Activated gamma-delta T cell treated with anti-CD3 and anti-CD28 coated beads, Interleukin-2, amount 50 U/mL, for 16 hours (primary cell): ENCODE measurements around the gene QRICH2.
"Not testable (repeated sequence)": the region's sequence is repeated elsewhere in the genome, so short reads cannot be mapped to it uniquely, and the experiment has no call there.

Source experiments
- DNase-seq: peaks from one replicate; pipeline ENCODE4 v3.0.0-alpha.2; 2020; ENCODE audit warnings: low read depth

Gene QRICH2

DNA sequence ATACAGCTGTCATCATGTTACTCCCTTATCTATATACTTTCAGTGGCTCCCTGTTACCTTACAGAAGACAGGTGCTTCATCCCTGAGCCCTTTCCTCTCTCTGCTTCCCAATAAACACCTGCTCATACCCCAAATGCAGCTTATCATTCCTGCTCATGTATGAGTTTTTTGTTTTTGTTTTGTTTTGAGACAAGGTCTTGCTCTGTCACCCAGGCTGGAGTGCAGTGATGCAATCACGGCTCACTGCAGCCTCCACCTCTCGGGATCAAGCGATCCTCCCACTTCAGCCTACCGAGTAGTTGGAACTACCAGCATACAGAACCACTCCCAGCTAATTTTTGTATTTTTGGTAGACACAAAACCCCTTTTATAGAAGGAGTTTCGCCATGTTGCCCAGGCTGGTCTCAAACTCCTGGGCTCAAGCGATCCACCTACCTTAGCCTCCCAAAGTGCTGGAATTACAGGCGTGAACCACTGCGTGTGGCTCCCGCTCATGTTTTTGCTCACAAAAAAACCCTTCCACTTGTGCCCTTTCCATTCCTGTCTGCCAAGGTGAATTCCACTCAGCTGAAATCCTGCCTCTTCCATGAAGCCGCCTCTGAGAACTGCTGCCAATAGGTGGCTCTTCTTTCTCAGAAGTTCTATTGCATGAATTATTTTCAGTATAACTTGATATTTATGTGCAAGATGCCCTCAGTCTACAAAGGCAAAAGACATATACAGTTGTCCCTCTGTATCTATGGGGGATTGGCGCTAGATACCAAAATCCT, 59.9 kb downstream of the QRICH2 start:
- DNase-seq: no peak

GRCh38 chr17:76247304-76247703, 60.8 kb downstream of the QRICH2 start:
- DNase-seq: no peak

GRCh38 chr17:76246080-76247066, 61.7 kb downstream of the QRICH2 start:
- DNase-seq: no peak

- not testable (repeated sequence) for DNase-seq
Measured at GRCh38 chr17:76244721-76245120, 63.4 kb downstream of the QRICH2 start.

DNA sequence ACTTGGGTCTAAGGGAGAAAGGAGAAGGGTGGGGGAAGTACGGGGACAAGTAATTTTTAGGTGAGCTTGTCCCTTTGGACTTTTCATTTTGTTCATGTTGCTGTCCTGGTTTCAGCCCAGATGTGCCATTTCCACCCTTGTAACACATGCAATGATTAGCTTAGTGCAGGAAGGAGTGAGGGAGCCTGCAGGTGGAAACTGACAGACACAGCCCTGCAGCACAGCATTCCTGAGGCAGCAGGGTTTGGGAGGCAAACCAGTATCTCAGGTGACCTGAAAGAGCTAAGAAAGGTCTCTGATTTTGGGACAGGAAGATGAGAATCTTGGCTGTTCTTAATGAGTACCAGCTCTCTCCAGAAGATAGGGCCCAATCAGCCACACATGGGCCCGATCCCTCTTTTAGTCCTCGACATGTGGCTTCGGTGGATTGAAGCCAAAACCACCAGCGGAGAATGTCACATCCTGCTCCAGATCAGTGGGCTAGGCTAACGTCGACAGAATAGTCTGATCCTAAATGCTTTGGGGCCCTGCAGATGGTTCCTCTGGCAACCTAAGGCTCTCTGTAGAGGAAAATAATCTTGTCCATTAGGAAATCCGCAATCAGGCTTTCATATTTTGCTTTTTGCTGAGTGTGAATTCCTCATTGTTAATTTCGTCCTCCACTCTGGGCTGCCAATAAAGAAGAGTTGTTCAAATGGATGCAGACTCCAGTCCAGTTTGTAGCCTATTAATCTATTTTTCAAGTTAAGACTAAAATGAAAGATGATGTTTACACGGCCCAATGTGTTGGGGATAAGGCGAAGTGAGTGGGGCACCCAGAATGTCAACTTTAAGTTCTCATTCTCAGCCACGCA, 64.0 kb downstream of the QRICH2 start:
- no peak for DNase-seq

DNA sequence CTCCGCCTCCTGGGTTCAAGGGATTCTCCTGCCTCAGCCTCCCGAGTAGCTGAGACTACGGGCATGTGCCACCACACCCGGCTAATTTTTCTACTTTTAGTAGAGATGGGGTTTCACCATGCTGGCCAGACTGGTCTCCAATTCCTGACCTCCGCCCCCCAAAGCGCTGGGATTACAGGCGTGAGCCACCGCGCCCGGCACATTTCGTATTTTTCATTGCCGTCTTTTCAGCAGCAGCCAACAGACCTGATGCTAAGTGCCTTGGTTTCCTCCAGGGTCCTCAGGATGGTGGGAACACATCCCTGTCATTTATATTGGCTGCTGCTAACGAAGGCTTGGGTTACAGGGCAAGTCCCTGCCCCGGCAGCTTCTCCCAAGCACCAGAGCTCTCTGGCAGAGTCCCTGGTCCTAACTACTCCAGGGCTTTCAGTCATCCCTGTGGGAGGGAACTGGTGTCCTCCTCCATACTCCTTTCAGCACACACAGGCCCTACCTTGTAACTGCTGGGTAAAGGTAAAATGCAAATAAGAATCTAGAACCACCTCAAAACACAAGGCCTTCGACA, 66.3 kb downstream of the QRICH2 start:
- DNase-seq: no peak

- DNase-seq: no peak
Measured at GRCh38 chr17:76241204-76241538, 66.9 kb downstream of the QRICH2 start.

GRCh38 chr17:76240461-76241203, 67.4 kb downstream of the QRICH2 start, which contains the start of gene RNF157:
Gene RNF157, minus strand, starts transcription at chr17:76240493. Its CDS starts 253 bp downstream, at chr17:76240240.
- no peak for DNase-seq

DNA sequence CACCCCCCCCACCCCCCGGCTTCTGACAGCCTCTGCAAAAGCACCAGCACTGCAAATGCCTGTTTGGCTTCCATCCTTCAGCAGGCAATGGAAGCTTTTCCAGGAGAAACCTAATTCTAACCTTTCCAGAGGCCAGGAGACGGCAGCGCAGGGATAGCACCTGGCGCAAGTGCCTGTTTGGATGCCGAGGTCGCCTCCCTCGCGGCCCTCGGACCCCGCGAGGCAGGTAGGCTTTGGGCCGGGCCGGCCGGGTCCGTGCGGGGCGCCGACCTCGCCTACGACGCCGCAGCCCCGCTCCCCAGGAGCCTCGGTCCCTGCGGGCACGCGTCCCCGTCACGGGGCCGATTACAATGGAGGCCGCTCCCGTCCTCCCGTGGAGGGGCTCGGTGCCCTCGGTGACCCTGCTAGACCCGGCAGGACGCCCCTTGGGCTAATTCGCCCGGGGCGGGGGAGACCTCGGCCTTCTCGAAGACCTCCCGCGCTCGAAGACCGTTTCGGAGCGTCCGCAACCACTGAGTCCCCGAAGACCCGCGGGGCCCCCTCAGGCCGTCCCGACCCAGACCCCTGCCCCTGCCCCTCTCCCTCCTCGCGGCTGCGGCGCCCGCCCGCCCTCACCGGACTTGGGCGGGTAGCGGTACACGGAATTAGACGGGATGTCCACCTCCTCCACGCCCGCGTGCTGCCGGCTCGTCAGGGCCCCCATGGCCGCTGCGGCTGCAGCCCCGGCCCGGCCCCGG, 68.4 kb downstream of the QRICH2 start:
- no peak for DNase-seq

GRCh38 chr17:76238847-76239537, 69.1 kb downstream of the QRICH2 start:
- no peak for DNase-seq

GRCh38 chr17:76237859-76238313, 70.2 kb downstream of the QRICH2 start:
- no peak for DNase-seq

GRCh38 chr17:76236603-76237002, 71.5 kb downstream of the QRICH2 start:
- DNase-seq: no peak

GRCh38 chr17:76235883-76236282, 72.2 kb downstream of the QRICH2 start:
- DNase-seq: no peak

DNA sequence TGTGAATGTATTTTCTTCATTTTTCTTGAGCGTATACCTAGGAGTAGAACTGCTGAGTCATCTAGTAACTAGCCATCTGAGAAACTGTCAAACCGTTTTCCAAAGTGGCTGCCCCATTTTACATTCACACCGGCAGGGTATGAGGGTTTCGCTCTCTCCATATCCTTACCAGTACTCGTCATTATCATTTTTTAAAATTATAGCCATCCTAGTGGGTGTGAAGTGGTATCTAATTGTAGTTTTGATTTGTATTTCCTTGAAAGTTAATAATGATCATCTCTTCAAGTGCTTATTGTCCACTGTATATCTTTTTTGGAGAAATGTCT, 73.8 kb downstream of the QRICH2 start:
- no peak for DNase-seq

DNA sequence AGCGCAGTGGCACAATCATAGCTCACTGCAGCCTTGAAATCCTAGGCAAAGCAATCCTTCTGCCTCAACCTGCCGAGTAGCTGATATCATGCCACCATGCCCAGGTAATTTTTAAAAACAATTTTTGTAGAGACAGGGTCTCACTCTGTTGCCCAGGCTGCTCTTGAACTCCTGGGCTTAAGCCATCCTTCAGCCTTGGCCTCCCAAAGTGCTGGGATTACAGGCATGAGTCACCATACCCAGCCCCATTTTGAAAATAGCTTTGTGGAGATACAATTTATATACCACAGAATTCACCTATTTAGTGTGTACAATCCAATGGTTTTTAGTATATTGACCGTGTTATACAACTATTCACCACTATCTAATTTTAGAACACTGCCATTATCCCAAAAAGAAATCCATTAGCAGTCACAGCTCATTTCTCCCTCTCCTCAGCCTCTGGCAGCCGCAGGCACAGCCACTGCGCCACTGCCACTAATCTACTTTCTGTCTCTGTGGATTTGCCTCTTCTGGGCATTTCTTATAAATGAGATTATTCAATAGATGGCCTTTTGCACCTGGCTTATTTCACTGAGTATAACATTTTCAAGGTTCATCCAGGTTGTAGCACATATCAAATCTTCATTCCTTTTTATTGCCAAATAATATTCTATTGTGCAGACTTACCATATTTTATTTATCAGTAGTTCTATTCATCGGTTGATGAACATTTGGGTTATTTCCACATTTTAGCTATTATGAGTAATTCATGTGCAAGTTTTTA, 74.3 kb downstream of the QRICH2 start:
- no peak for DNase-seq

- DNase-seq: no peak
Measured at GRCh38 chr17:76232342-76232741, 75.7 kb downstream of the QRICH2 start.

GRCh38 chr17:76226749-76227148, 81.3 kb downstream of the QRICH2 start:
- not testable (repeated sequence) for DNase-seq

DNA sequence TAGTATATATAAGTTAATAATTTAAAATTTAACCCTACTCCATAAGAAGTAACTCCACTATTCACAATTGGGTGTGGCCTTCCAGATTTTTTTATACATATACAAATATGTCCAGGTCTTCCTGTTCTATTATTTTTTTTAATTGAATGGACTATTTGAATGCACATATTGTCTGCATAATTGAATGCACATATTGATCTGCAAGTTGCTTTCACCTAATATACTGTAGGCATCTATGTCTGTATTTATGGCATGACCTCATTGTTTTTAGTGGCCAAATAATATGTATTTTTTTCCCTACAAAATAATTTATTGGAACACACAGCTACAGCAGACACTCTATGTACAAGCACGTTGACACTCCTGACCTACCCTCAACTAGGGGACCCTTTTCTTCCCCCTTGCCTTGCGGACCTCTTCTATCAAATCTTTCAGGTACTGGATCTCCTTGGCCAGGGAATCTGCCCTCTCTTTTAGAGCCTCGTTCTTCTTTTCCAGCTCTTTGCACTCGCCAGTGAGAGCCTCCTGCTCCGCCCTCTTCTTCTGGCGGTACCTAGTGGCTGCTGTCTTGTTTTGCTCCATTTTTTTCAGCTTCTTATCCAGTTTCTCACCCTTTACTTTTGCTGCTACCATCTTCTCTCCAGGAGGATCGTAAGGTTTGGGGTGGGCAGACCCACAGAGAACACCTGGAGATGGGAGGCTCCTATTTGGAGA, 82.5 kb downstream of the QRICH2 start:
- not testable (repeated sequence) for DNase-seq
